Measurements from ENCODE around the gene PRKCE. TPM values are rescaled to one million over a fixed set of nuclear protein-coding genes. Genes with fewer than 3 reads are reported as not detected.
A peak's percentile ranks its signal among the peaks of the same experiment; 100 is the strongest.

PRKCE gene
- total RNA-seq, 1 experiment from 2014 or later: 14.8 TPM

DNA sequence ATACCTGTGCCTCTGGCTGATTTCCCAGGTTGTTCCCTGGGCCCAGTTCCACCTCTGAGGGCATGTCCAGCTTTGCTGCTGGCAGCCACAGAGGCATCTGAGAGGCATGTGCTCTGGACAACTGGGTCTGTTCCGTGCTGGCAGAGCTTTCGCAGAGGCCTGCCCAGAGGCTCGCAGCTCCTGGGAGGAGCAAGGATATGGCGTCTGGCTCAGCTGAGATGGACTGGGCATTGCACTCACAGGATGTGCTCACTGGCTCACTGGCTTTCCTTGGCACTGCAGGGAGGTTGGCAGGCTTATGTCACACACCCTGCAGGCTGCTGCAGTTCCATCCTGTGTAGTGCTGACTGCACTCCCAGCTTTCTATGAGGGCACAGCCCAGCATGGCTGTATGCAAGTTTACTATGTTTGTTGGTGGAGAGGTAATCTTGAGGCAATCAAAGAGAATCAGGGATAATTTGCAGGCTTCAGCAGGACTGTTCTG lies 172.3 kb downstream of the PRKCE start (continued):
- TF ChIP-seq, protein P1, sequence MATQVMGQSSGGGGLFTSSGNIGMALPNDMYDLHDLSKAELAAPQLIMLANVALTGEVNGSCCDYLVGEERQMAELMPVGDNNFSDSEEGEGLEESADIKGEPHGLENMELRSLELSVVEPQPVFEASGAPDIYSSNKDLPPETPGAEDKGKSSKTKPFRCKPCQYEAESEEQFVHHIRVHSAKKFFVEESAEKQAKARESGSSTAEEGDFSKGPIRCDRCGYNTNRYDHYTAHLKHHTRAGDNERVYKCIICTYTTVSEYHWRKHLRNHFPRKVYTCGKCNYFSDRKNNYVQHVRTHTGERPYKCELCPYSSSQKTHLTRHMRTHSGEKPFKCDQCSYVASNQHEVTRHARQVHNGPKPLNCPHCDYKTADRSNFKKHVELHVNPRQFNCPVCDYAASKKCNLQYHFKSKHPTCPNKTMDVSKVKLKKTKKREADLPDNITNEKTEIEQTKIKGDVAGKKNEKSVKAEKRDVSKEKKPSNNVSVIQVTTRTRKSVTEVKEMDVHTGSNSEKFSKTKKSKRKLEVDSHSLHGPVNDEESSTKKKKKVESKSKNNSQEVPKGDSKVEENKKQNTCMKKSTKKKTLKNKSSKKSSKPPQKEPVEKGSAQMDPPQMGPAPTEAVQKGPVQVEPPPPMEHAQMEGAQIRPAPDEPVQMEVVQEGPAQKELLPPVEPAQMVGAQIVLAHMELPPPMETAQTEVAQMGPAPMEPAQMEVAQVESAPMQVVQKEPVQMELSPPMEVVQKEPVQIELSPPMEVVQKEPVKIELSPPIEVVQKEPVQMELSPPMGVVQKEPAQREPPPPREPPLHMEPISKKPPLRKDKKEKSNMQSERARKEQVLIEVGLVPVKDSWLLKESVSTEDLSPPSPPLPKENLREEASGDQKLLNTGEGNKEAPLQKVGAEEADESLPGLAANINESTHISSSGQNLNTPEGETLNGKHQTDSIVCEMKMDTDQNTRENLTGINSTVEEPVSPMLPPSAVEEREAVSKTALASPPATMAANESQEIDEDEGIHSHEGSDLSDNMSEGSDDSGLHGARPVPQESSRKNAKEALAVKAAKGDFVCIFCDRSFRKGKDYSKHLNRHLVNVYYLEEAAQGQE (IDR thresholded peaks at IDR 0.05; ENCODE audit: low read depth): no peak
- TF ChIP-seq TCF7L2 (IDR thresholded peaks at IDR 0.05; ENCODE audit: borderline replicate concordance, extremely low read depth, insufficient read depth, insufficient read length): no peak
- no peak for TF ChIP-seq JUND (IDR thresholded peaks at IDR 0.05)
- TF ChIP-seq, protein P2, sequence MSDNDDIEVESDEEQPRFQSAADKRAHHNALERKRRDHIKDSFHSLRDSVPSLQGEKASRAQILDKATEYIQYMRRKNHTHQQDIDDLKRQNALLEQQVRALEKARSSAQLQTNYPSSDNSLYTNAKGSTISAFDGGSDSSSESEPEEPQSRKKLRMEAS (IDR thresholded peaks at IDR 0.05): no peak
- no peak for TF ChIP-seq SIN3A (IDR thresholded peaks at IDR 0.05; ENCODE audit: low read depth)

DNA sequence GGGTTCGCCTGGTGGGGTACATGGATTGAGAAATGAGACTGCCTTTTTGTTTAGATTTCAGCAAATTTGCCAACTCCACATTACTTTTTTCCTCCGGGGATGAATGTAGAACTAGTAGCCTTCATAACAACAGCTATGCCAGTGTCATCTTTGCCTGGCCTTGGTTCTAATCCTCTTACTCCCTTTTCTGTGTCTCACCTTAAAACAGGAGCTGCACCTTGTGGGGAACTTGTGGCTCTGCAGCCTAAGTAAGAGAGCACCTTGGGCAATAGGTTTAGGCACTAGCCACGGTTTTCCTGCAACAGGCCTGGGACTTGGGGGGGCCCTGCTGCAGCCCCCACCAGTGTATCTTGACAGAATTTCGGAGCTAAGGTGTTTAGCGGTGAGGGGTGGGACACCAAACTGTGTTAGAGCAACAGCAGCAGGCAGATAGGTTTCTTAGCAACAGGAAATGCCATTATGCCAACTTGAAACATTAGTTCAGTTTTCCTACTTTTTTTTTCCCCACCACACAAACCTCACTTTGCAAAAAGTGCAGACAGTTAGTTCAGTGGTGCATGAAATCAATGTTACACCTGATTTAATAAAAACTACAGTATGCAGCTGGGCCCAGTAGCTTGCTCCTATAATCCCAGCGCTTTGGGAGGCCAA lies 173.7 kb downstream of the PRKCE start:
- CTCF ChIA-PET: no interaction called here
- H4K20me1 ChIP-seq (ENCODE audit: insufficient read depth): no peaks in the 10 kb centered on the region
- H2AFZ ChIP-seq (ENCODE audit: low read depth, low read length, poor library complexity, severe bottlenecking): no peak overlapping the region
- RAD21 ChIA-PET (ENCODE audit: low non-redundant PET in 1 of 2, low total read pairs in 2 of 2, uncharacterized antibody in 2 of 2, unreplicated experiment in 2 of 2): no interaction called here
- POLR2A ChIA-PET: no interaction called here
- no peaks in the 10 kb centered on the region for H3K27me3 ChIP-seq (ENCODE audit: insufficient read depth, low read length)
- intact Hi-C loops (cut with micrococcal nuclease): no loop called here
- peaks cover 0 to 1% of the 10 kb centered on the region in 2 experiments; a peak in 1 of 4 replicates for H3K9me3 ChIP-seq (ENCODE audit: control insufficient read depth in 1 of 2, insufficient read depth in 1 of 2, low read depth in 1 of 2, low read length in 2 of 2)
- no peak overlapping the region for H3K4me3 ChIP-seq (replicated peaks in 1 of 2; ENCODE audit: low read depth in 1 of 2, low read length in 2 of 2)
- no TSS peak for BruUV-seq (replicated peaks)
- H3K36me3 ChIP-seq (ENCODE audit: control insufficient read depth in 1 of 2, insufficient read depth in 2 of 2, low read length in 2 of 2): no peaks in the 10 kb centered on the region
- H3K9ac ChIP-seq (ENCODE audit: low read length): no peak overlapping the region
- H3K4me2 ChIP-seq (ENCODE audit: low read length): no peak overlapping the region
- peaks cover 14 to 23% of the 10 kb centered on the region in 2 experiments for H3K4me1 ChIP-seq (ENCODE audit: control insufficient read depth in 1 of 2, insufficient read depth in 2 of 2, low read length in 2 of 2)
- DNase-seq (ENCODE audit: low read depth, low spot score) (no peak), ATAC-seq (no peak)
- TF ChIP-seq, protein P3, sequence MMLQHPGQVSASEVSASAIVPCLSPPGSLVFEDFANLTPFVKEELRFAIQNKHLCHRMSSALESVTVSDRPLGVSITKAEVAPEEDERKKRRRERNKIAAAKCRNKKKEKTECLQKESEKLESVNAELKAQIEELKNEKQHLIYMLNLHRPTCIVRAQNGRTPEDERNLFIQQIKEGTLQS (IDR thresholded peaks at IDR 0.05): no peak
- TF ChIP-seq ZFX (IDR thresholded peaks at IDR 0.05): no peak
- TF ChIP-seq, protein P4, sequence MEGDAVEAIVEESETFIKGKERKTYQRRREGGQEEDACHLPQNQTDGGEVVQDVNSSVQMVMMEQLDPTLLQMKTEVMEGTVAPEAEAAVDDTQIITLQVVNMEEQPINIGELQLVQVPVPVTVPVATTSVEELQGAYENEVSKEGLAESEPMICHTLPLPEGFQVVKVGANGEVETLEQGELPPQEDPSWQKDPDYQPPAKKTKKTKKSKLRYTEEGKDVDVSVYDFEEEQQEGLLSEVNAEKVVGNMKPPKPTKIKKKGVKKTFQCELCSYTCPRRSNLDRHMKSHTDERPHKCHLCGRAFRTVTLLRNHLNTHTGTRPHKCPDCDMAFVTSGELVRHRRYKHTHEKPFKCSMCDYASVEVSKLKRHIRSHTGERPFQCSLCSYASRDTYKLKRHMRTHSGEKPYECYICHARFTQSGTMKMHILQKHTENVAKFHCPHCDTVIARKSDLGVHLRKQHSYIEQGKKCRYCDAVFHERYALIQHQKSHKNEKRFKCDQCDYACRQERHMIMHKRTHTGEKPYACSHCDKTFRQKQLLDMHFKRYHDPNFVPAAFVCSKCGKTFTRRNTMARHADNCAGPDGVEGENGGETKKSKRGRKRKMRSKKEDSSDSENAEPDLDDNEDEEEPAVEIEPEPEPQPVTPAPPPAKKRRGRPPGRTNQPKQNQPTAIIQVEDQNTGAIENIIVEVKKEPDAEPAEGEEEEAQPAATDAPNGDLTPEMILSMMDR (IDR thresholded peaks at IDR 0.05 in 2 of 3, conservative IDR thresholded peaks at IDR 0.05 in 1 of 3; ENCODE audit: borderline replicate concordance in 1 of 3, insufficient read depth in 1 of 3, low read depth in 2 of 3, low read length in 2 of 3): peak in 2 of 3 experiments; percentile 18 to 24; a peak in 2 of 6 replicates
- H3K27ac ChIP-seq (ENCODE audit: low read depth, low read length): no peak overlapping the region
- no peaks in the 10 kb centered on the region for H3K9me2 ChIP-seq (ENCODE audit: insufficient read depth)
- H3K79me2 ChIP-seq (ENCODE audit: insufficient read depth, low read length): peaks cover 10% of the 10 kb centered on the region; the same call in 1 of the 2 replicates
